H1 (cell line): ENCODE data around the gene NCEH1. TPM values are rescaled to one million over a fixed set of nuclear protein-coding genes. Genes with fewer than 3 reads are reported as not detected.

Source experiments
- ATF3 ChIP-seq: IDR thresholded peaks from 2 replicates; pipeline ENCODE4 v1.6.1; 2011; ENCODE audit warnings: low read depth, mild to moderate bottlenecking, low read length; ENCODE audit not compliant: insufficient read depth
- JUN ChIP-seq: IDR thresholded peaks from 2 replicates; pipeline ENCODE4 v1.6.1; 2011; ENCODE audit warnings: low read depth, mild to moderate bottlenecking, improper control_type of control experiment, low read length
- SRF ChIP-seq: IDR thresholded peaks from 2 replicates; pipeline ENCODE4 v1.6.1; 2011; ENCODE audit warnings: mild to moderate bottlenecking, low read depth, low read length, moderate library complexity
- polyA plus RNA-seq, 7 experiments: library from polyadenylated mRNA; depleted of rRNA in 3 of 7; stranded (reverse) in 5 of 7; unstranded in 2 of 7; fragments of >200 nt in 5 of 7; fragments of 200-250 nt in 2 of 7; gene quantifications; 1 replicate in 5 of 7; 2 replicates in 1 of 7; 4 replicates in 1 of 7; pipeline versions ENCODE4 v1.2.1 to v1.2.3, GENCODE V29; 2011 to 2013; ENCODE audit warnings: missing spikeins in 2 of 7, mixed read lengths in 2 of 7
- total RNA-seq: library from RNA; stranded (reverse); fragmentation: NEBNext Ultra II Directional; extraction: Animal tissue kit (Norgen Biotek cat#: 25700); gene quantifications from 2 replicates; pipeline ENCODE4 v1.2.1, GENCODE V29; 2021

NCEH1 gene
- total and polyA plus RNA-seq, 2 of the 8 experiments (the other 6 are each of a cell fraction or from before 2014, with no cell fraction given): 2.2 to 6.4 TPM

GRCh38 chr3:172739462-172739861, 28.6 kb upstream of the NCEH1 start (continued):
- TF ChIP-seq JUN (no peak), ATF3 (no peak), SRF (no peak)
